Effector memory CD4-positive, alpha-beta T cell (primary cell): ENCODE measurements around the gene LRBA.
"Not testable (repeated sequence)": the region's sequence is repeated elsewhere in the genome, so short reads cannot be mapped to it uniquely, and the experiment has no call there.

Experiments
- DNase-seq, 3 donors: peaks; one replicate each; pipeline ENCODE4 v3.0.0-alpha.2; 2020
- H3K27ac ChIP-seq: 2 replicates; pipeline ENCODE4 v1.7.0; 2013; ENCODE audit warnings: mild to moderate bottlenecking, low read length, moderate library complexity; ENCODE audit not compliant: insufficient read depth, poor library complexity, severe bottlenecking
- H3K27me3 ChIP-seq: replicated peaks from 2 replicates; pipeline ENCODE4 v1.7.0; 2013; ENCODE audit warnings: mild to moderate bottlenecking, low read length; ENCODE audit not compliant: insufficient read depth, control insufficient read depth, poor library complexity, severe bottlenecking
- H3K36me3 ChIP-seq: 2 replicates; pipeline ENCODE4 v1.7.0; 2013; ENCODE audit warnings: mild to moderate bottlenecking, low read length, moderate library complexity; ENCODE audit not compliant: control insufficient read depth, insufficient read depth
- H3K4me1 ChIP-seq: 2 replicates; pipeline ENCODE4 v1.7.0; 2013; ENCODE audit warnings: low read length, mild to moderate bottlenecking; ENCODE audit not compliant: control insufficient read depth, insufficient read depth, poor library complexity, severe bottlenecking
- H3K4me3 ChIP-seq: 2 replicates; pipeline ENCODE4 v1.7.0; 2013; ENCODE audit warnings: low read length, low read depth, mild to moderate bottlenecking; ENCODE audit not compliant: insufficient read depth, poor library complexity, severe bottlenecking
- H3K9me3 ChIP-seq: 2 replicates; pipeline ENCODE4 v1.7.0; 2013; ENCODE audit warnings: mild to moderate bottlenecking, low read length, moderate library complexity; ENCODE audit not compliant: control insufficient read depth

LRBA gene

GRCh38 chr4:150402871-150403272 lies 612.2 kb downstream of the LRBA start:
- DNase-seq: no peak
- no peaks in the 10 kb centered on the region for H3K36me3 ChIP-seq

GRCh38 chr4:150401083-150401687 lies 613.9 kb downstream of the LRBA start:
- Histone ChIP-seq H3K27ac (no peak overlapping the region), H3K9me3 (no peaks in the 10 kb centered on the region), H3K27me3 (no peaks in the 10 kb centered on the region), H3K4me3 (no peak overlapping the region), H3K36me3 (no peaks in the 10 kb centered on the region), H3K4me1 (no peaks in the 10 kb centered on the region)
- DNase-seq: no peak

More at GRCh38 chr4:150402871-150403272, 612.2 kb downstream of the LRBA start:
- no peaks in the 10 kb centered on the region for H3K9me3 ChIP-seq
- no peak overlapping the region for H3K27ac ChIP-seq
- H3K4me3 ChIP-seq: no peak overlapping the region
- H3K4me1 ChIP-seq: no peaks in the 10 kb centered on the region
- no peaks in the 10 kb centered on the region for H3K27me3 ChIP-seq

- Histone ChIP-seq H3K27ac (no peak overlapping the region), H3K36me3 (no peaks in the 10 kb centered on the region), H3K4me3 (no peak overlapping the region), H3K27me3 (no peaks in the 10 kb centered on the region), H3K9me3 (no peaks in the 10 kb centered on the region), H3K4me1 (no peaks in the 10 kb centered on the region)
- DNase-seq: no peak
Observed at GRCh38 chr4:150395872-150396271, 619.2 kb downstream of the LRBA start.

- Histone ChIP-seq H3K9me3 (no peaks in the 10 kb centered on the region), H3K36me3 (no peaks in the 10 kb centered on the region), H3K27me3 (no peaks in the 10 kb centered on the region), H3K4me1 (no peaks in the 10 kb centered on the region), H3K4me3 (no peak overlapping the region), H3K27ac (no peak overlapping the region)
- DNase-seq: no peak
Observed at GRCh38 chr4:150394046-150394445, 621.0 kb downstream of the LRBA start.

- DNase-seq: no peak
- Histone ChIP-seq H3K9me3 (no peaks in the 10 kb centered on the region), H3K27ac (no peak overlapping the region), H3K36me3 (no peaks in the 10 kb centered on the region), H3K27me3 (no peaks in the 10 kb centered on the region), H3K4me1 (no peaks in the 10 kb centered on the region), H3K4me3 (no peak overlapping the region)
Observed at GRCh38 chr4:150391052-150391451, 624.0 kb downstream of the LRBA start.

GRCh38 chr4:150390531-150390910 lies 624.6 kb downstream of the LRBA start:
- DNase-seq: no peak
- H3K4me1 ChIP-seq: no peaks in the 10 kb centered on the region
- H3K9me3 ChIP-seq: no peaks in the 10 kb centered on the region
- H3K36me3 ChIP-seq: no peaks in the 10 kb centered on the region
- no peaks in the 10 kb centered on the region for H3K27me3 ChIP-seq
- no peak overlapping the region for H3K4me3 ChIP-seq
- H3K27ac ChIP-seq: no peak overlapping the region

GRCh38 chr4:150389896-150390530 lies 625.1 kb downstream of the LRBA start:
- Histone ChIP-seq H3K4me1 (no peaks in the 10 kb centered on the region), H3K4me3 (no peak overlapping the region)
- no peak for DNase-seq

GRCh38 chr4:150387981-150388380 lies 627.1 kb downstream of the LRBA start:
- no peaks in the 10 kb centered on the region for H3K27me3 ChIP-seq
- no peak for DNase-seq
- H3K4me1 ChIP-seq: no peaks in the 10 kb centered on the region
- no peak overlapping the region for H3K4me3 ChIP-seq
- no peaks in the 10 kb centered on the region for H3K9me3 ChIP-seq
- no peaks in the 10 kb centered on the region for H3K36me3 ChIP-seq
- H3K27ac ChIP-seq: no peak overlapping the region

More at GRCh38 chr4:150389896-150390530, 625.1 kb downstream of the LRBA start:
- H3K9me3 ChIP-seq: no peaks in the 10 kb centered on the region
- H3K36me3 ChIP-seq: no peaks in the 10 kb centered on the region
- H3K27me3 ChIP-seq: no peaks in the 10 kb centered on the region
- no peak overlapping the region for H3K27ac ChIP-seq

GRCh38 chr4:150386415-150386814 lies 628.7 kb downstream of the LRBA start:
- H3K27ac ChIP-seq, H3K9me3 ChIP-seq, H3K4me3 ChIP-seq, DNase-seq, H3K36me3 ChIP-seq, H3K4me1 ChIP-seq, H3K27me3 ChIP-seq: not testable (repeated sequence)

- Histone ChIP-seq H3K9me3 (no peaks in the 10 kb centered on the region), H3K4me1 (no peaks in the 10 kb centered on the region), H3K4me3 (no peak overlapping the region), H3K27ac (no peak overlapping the region), H3K27me3 (no peaks in the 10 kb centered on the region), H3K36me3 (no peaks in the 10 kb centered on the region)
- DNase-seq: no peak
Observed at GRCh38 chr4:150385606-150386005, 629.5 kb downstream of the LRBA start.
